Tibial nerve (tissue), 3 donors: ENCODE data around the gene RNF212B.

ENCODE experiments used
- POLR2A ChIP-seq, 2 donors: fragments of 450-650 bp; IDR thresholded peaks; one replicate each; pipeline ENCODE4 v1.6.1; 2017; ENCODE audit warnings: antibody characterized with exemption in 2 of 2, mild to moderate bottlenecking in 2 of 2, moderate library complexity in 2 of 2
- TF ChIP-seq, protein P1 (sequence below), 5 experiments: fragments of 200-600 bp in 3 of 5; fragments of 450-650 bp in 2 of 5; sonication (generic) in 3 of 5; IDR thresholded peaks; one replicate each; pipeline ENCODE4 v1.5.1; 2016 to 2019; ENCODE audit warnings: antibody characterized with exemption in 5 of 5, mild to moderate bottlenecking in 3 of 5, moderate library complexity in 2 of 5

GRCh38 chr14:23237772-23238594 is at the start of gene RNF212B:
- TF ChIP-seq, protein P1, sequence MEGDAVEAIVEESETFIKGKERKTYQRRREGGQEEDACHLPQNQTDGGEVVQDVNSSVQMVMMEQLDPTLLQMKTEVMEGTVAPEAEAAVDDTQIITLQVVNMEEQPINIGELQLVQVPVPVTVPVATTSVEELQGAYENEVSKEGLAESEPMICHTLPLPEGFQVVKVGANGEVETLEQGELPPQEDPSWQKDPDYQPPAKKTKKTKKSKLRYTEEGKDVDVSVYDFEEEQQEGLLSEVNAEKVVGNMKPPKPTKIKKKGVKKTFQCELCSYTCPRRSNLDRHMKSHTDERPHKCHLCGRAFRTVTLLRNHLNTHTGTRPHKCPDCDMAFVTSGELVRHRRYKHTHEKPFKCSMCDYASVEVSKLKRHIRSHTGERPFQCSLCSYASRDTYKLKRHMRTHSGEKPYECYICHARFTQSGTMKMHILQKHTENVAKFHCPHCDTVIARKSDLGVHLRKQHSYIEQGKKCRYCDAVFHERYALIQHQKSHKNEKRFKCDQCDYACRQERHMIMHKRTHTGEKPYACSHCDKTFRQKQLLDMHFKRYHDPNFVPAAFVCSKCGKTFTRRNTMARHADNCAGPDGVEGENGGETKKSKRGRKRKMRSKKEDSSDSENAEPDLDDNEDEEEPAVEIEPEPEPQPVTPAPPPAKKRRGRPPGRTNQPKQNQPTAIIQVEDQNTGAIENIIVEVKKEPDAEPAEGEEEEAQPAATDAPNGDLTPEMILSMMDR (IDR thresholded peaks at IDR 0.05), result no peak
- TF ChIP-seq POLR2A (IDR thresholded peaks at IDR 0.05), result no peak
